ENCODE measurements around the gene PIGN.

- TF ChIP-seq CTCF (IDR thresholded peaks at IDR 0.05) (no peak), POLR2A (IDR thresholded peaks at IDR 0.05) (no peak), EP300 (IDR thresholded peaks at IDR 0.05) (no peak)
These were observed 193.9 kb downstream of the PIGN start for GRCh38 chr18:61992923-61993322.
